Measurements from ENCODE around the gene SNTG2. TPM values are rescaled to one million over a fixed set of nuclear protein-coding genes. Genes with fewer than 3 reads are reported as not detected.

The SNTG2 gene
- total and polyA plus RNA-seq, 2 donors (not counting 3 experiments of a cell fraction or from before 2014, with no cell fraction given) = not detected

- no peaks in the 10 kb centered on the region for H3K79me2 ChIP-seq (ENCODE audit: control insufficient read depth, insufficient read depth, low read length)
- H3K9me3 ChIP-seq (replicated peaks; ENCODE audit: control insufficient read depth, insufficient read depth, low read length) = no peaks in the 10 kb centered on the region
- FAIRE-seq = no peak
- DNase-seq (ENCODE audit: low read depth, low spot score) = no peak
- H3K4me2 ChIP-seq (ENCODE audit: insufficient read depth, low read length) = no peak overlapping the region
- no peak overlapping the region for H2AFZ ChIP-seq (ENCODE audit: low read depth, low read length)
- H3K4me3 ChIP-seq (replicated peaks in 1 of 3; ENCODE audit: insufficient read depth in 1 of 3, low read depth in 1 of 3, low read length in 3 of 3) = no peak overlapping the region
- no peak for TF ChIP-seq GATA2 (IDR thresholded peaks at IDR 0.05; ENCODE audit: insufficient read depth, insufficient read length, low read depth, low read length)
- TF ChIP-seq MAX (IDR thresholded peaks at IDR 0.05; ENCODE audit: insufficient read depth, insufficient read length) = no peak
- TF ChIP-seq CTCF (IDR thresholded peaks at IDR 0.05; ENCODE audit: extremely low read depth in 1 of 2, insufficient read depth in 1 of 2, low read depth in 1 of 2, low read length in 2 of 2) = no peak
- no peak for TF ChIP-seq JUN (IDR thresholded peaks at IDR 0.05; ENCODE audit: borderline replicate concordance, insufficient read depth, insufficient read length, low read depth)
- TF ChIP-seq FOS (IDR thresholded peaks at IDR 0.05; ENCODE audit: borderline replicate concordance, insufficient read depth, low read length) = no peak
- TF ChIP-seq EZH2 (IDR thresholded peaks at IDR 0.05; ENCODE audit: borderline replicate concordance, low read depth, low read length, severe bottlenecking) = no peak
- no peak for TF ChIP-seq POLR2AphosphoS5 (IDR thresholded peaks at IDR 0.05; ENCODE audit: insufficient read depth, low read depth, low read length)
- TF ChIP-seq MYC (IDR thresholded peaks at IDR 0.05; ENCODE audit: low read depth, low read length) = no peak
- no peak for TF ChIP-seq POLR2A (IDR thresholded peaks at IDR 0.05; ENCODE audit: low read depth, low read length)
- dilution Hi-C loops (cut with MboI; ENCODE audit: extremely low pct_ligation_motif_present, low sequenced_read_pairs) (no loop called here), intact Hi-C loops (cut with micrococcal nuclease) (loop anchor here (10.0 kb wide), 1 partner anchor 601 kb away; no protein-coding TSS in a partner anchor)
- no peak overlapping the region for H3K27ac ChIP-seq (ENCODE audit: insufficient read depth, low read depth, low read length)
- no peaks in the 10 kb centered on the region for H3K9me1 ChIP-seq (replicated peaks; ENCODE audit: control insufficient read depth, extremely low read depth, insufficient read depth, low read length)
- CTCF ChIA-PET = no interaction called here
- no peak overlapping the region for H3K9ac ChIP-seq (replicated peaks; ENCODE audit: extremely low read depth, insufficient read depth, low read length)
- H3K27me3 ChIP-seq (ENCODE audit: control insufficient read depth in 2 of 2, insufficient read depth in 2 of 2, low read length in 2 of 2) = peaks cover 0 to 3% of the 10 kb centered on the region in 2 experiments
- BruUV-seq (replicated peaks) = no TSS peak
- no peaks in the 10 kb centered on the region for H3K4me1 ChIP-seq (ENCODE audit: control insufficient read depth, extremely low read depth, insufficient read depth, low read length)
- POLR2A ChIA-PET = no interaction called here
- no peaks in the 10 kb centered on the region for H4K20me1 ChIP-seq (replicated peaks; ENCODE audit: control insufficient read depth, extremely low read depth, insufficient read depth, low read length)
- H3K36me3 ChIP-seq (ENCODE audit: control insufficient read depth in 2 of 2, extremely low read depth in 1 of 2, insufficient read depth in 2 of 2, low read length in 2 of 2) = no peaks in the 10 kb centered on the region
Measured at GRCh38 chr2:953975-954686, 3.5 kb downstream of the SNTG2 start.
